PFSK-1 (cell line): ENCODE data around the gene CDKN2B-AS1.

Experiments
- FOXP2 ChIP-seq: optimal IDR thresholded peaks from 2 replicates; pipeline ENCODE3; 2011; ENCODE audit warnings: borderline replicate concordance, control low read depth, inconsistent platforms; ENCODE audit not compliant: insufficient read depth; ENCODE audit errors: extremely low read length, extremely low read depth
- POLR2AphosphoS5 ChIP-seq: IDR thresholded peaks from 2 replicates; pipeline ENCODE4 v1.6.1; 2012; ENCODE audit warnings: low read depth, mild to moderate bottlenecking, control low read depth, low read length, moderate library complexity
- SIN3A ChIP-seq: IDR thresholded peaks from 2 replicates; pipeline ENCODE4 v1.6.1; 2012; ENCODE audit warnings: mild to moderate bottlenecking, low read length, moderate library complexity, borderline replicate concordance; ENCODE audit not compliant: insufficient read depth
- TAF1 ChIP-seq: IDR thresholded peaks from 2 replicates; pipeline ENCODE4 v1.6.1; 2012; ENCODE audit warnings: low read length, control low read depth, borderline replicate concordance; ENCODE audit not compliant: insufficient read depth
- TF ChIP-seq, protein P1 (sequence below), 2 experiments: IDR thresholded peaks; 2 replicates each; pipeline versions ENCODE4 v1.6.1 to v1.8.0; 2011 to 2012; ENCODE audit warnings: low read depth in 2 of 2, low read length in 2 of 2, control low read depth in 1 of 2, inconsistent platforms in 1 of 2, mild to moderate bottlenecking in 1 of 2, moderate library complexity in 1 of 2; ENCODE audit not compliant: insufficient read depth in 1 of 2

The CDKN2B-AS1 gene

DNA sequence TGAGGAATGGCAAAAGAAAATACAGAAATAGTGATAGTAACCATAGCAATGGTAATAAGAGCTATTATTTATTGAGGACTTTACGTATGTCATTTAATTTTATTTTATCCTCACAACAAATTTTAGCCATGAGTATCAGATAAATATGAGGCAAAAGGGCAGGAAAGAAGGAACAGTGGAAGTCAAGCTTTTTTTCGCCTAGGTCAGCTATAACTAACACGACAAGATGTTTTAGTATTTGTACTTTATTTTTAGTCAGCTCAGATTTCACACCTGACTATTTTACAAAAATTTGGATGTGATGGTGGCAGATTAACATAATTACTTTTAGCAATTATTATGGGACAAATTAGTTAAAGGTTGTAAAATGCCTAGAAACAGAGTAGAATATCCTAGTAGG is 49.3 kb downstream of the CDKN2B-AS1 start:
- TF ChIP-seq FOXP2, result no peak
- TF ChIP-seq, protein P1, sequence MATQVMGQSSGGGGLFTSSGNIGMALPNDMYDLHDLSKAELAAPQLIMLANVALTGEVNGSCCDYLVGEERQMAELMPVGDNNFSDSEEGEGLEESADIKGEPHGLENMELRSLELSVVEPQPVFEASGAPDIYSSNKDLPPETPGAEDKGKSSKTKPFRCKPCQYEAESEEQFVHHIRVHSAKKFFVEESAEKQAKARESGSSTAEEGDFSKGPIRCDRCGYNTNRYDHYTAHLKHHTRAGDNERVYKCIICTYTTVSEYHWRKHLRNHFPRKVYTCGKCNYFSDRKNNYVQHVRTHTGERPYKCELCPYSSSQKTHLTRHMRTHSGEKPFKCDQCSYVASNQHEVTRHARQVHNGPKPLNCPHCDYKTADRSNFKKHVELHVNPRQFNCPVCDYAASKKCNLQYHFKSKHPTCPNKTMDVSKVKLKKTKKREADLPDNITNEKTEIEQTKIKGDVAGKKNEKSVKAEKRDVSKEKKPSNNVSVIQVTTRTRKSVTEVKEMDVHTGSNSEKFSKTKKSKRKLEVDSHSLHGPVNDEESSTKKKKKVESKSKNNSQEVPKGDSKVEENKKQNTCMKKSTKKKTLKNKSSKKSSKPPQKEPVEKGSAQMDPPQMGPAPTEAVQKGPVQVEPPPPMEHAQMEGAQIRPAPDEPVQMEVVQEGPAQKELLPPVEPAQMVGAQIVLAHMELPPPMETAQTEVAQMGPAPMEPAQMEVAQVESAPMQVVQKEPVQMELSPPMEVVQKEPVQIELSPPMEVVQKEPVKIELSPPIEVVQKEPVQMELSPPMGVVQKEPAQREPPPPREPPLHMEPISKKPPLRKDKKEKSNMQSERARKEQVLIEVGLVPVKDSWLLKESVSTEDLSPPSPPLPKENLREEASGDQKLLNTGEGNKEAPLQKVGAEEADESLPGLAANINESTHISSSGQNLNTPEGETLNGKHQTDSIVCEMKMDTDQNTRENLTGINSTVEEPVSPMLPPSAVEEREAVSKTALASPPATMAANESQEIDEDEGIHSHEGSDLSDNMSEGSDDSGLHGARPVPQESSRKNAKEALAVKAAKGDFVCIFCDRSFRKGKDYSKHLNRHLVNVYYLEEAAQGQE (IDR thresholded peaks at IDR 0.05; ENCODE audit: insufficient read depth in 1 of 2, low read depth in 2 of 2, low read length in 2 of 2), result no peak
- no peak for TF ChIP-seq SIN3A
- no peak for TF ChIP-seq TAF1
- TF ChIP-seq POLR2AphosphoS5, result no peak

DNA sequence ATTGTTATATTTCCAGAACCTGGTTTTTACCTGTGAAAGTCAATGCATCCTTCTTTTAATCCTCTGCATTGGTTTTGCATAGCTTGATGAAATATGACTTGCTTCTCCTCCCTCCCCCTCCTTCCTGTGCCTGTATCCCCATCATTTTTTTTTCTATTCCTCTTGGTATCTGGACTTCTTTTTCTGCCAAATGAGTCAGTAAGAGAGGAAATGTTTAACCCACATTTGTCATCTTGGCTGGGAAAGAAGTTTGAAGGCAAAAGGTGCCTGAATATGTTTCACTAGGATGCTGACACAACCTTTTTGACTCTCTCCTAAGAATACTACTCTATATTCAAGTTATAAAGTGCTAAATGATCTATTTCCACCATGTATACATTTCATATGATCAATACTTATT is 50.0 kb downstream of the CDKN2B-AS1 start:
- TF ChIP-seq TAF1, result no peak
- TF ChIP-seq POLR2AphosphoS5, result no peak
- no peak for TF ChIP-seq FOXP2
- TF ChIP-seq SIN3A, result no peak
- TF ChIP-seq, protein P1 (IDR thresholded peaks at IDR 0.05; ENCODE audit: insufficient read depth in 1 of 2, low read depth in 2 of 2, low read length in 2 of 2), result no peak

DNA sequence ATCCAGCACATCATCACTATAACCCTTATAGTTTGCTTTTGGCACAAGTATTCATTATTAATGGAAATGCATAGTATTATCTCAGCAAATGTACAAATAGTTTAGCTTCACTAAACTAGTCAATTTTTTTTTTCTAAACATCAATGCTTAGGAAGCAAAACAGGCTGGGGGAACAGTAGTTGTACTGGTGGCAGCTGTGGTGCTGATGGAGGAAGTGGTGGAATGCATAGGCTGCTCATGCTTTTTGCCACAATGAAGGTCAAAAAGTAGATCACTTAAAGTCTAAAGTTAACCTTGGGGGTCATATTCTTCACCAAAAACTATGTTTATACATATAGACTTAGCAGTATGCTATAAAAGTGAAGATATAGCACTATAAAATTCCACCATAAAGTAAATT is 50.8 kb downstream of the CDKN2B-AS1 start:
- no peak for TF ChIP-seq TAF1
- TF ChIP-seq, protein P1 (IDR thresholded peaks at IDR 0.05; ENCODE audit: insufficient read depth in 1 of 2, low read depth in 2 of 2, low read length in 2 of 2), result no peak
- TF ChIP-seq POLR2AphosphoS5, result no peak
- no peak for TF ChIP-seq FOXP2
- no peak for TF ChIP-seq SIN3A

DNA sequence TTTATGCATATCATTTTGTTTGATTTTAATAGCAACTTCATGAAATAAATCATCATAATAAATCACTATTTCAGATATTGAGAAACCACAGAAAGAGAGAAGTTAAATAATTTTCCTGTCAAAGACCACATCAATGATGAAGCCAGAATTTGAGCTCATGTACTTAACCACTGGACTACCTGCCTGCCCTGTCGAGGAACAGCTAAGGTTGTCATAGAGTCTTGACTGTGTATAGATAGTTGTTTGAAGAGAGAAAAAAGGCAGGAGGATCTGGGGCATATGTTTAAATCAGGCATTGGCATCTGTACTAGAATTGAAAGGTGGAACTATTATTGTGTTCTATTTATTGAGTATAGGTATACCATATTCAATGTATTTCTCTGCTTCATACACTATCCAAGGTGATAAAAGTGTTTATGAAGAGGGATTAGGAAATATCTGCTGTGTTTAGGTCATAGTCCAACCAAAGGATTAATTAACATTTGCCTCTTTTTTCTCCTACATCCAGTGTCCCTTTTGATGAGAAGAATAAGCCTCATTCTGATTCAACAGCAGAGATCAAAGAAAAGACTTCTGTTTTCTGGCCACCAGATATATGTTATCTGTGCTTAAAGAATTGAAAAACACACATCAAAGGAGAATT is 51.8 kb downstream of the CDKN2B-AS1 start:
- TF ChIP-seq FOXP2 (no peak), TAF1 (no peak), POLR2AphosphoS5 (no peak), SIN3A (no peak)
- TF ChIP-seq, protein P1 (IDR thresholded peaks at IDR 0.05; ENCODE audit: insufficient read depth in 1 of 2, low read depth in 2 of 2, low read length in 2 of 2), result no peak

DNA sequence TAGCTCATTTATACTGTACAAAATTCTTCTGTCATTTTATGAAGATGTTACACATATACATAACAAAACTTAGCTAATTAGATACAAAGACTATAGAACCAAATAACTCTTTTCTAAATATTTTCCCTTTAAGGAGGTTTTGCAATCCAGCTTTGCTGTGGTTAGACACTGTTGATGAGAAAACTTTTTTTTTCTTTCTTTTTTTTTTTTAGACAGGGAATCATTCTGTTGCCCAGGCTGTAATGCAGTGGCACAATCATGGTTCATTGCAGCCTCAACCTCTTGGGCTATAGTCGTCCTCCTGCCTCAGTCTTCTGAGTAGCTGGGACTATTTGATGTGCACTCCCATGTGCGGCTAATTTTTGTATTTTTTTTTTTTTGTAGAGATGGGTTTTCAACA is 53.0 kb downstream of the CDKN2B-AS1 start:
- TF ChIP-seq SIN3A (no peak), POLR2AphosphoS5 (no peak), TAF1 (no peak), FOXP2 (no peak)
- TF ChIP-seq, protein P1 (IDR thresholded peaks at IDR 0.05; ENCODE audit: insufficient read depth in 1 of 2, low read depth in 2 of 2, low read length in 2 of 2), result no peak
